ENCODE data around the gene IDE. TPM values are rescaled to one million over a fixed set of nuclear protein-coding genes. Genes with fewer than 3 reads are reported as not detected.

IDE gene
- total and polyA plus RNA-seq, 9 donors, result 10.7 to 16.4 (median 12.8) TPM

DNA sequence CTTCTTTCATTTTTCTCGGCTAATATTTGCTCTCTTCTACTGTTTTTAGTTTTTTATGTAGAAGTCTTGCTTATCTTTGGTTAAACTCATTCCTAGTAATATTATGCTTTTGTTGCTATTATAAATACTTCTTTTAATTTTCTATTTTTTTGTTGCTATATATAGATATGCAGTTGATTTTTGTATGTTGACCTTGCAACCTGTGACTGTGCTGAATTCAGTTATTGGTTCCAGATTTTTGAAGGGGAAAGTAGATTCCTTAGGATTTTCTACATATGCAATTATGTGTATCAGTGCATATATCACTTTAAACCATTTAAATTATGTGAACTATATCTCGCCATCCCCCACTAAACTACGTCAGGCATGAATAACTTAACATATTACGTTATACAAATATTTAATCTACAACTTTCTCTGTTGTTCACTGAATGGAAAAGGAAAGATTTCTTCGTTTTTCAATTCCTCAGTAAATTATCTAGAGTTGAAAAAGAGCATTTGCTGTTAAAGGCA is 71.5 kb downstream of the IDE start:
- no peak for DNase-seq
- peaks cover 5% of the 10 kb centered on the region for H3K36me3 ChIP-seq (ENCODE audit: control insufficient read depth, insufficient read depth, low read length)
- H3K27ac ChIP-seq (ENCODE audit: low read length), result no peak overlapping the region
- no CpG with 5 or more reads among the region's 5 CpGs for WGBS (ENCODE audit: insufficient coverage)
- H3K4me1 ChIP-seq (ENCODE audit: control insufficient read depth, insufficient read depth, low read length), result no peaks in the 10 kb centered on the region
- H3K4me3 ChIP-seq (ENCODE audit: low read length), result no peak overlapping the region
- H3K27me3 ChIP-seq (ENCODE audit: control insufficient read depth, insufficient read depth, low read length), result no peaks in the 10 kb centered on the region
- H3K9me3 ChIP-seq (replicated peaks; ENCODE audit: control insufficient read depth, low read depth, low read length), result no peaks in the 10 kb centered on the region

- H3K27me3 ChIP-seq (ENCODE audit: control insufficient read depth, insufficient read depth, low read length), result no peaks in the 10 kb centered on the region
- H3K36me3 ChIP-seq (ENCODE audit: control insufficient read depth, insufficient read depth, low read length), result peaks cover 13% of the 10 kb centered on the region
- DNase-seq, result no peak
- no peak overlapping the region for H3K4me3 ChIP-seq (ENCODE audit: low read length)
- no peaks in the 10 kb centered on the region for H3K9me3 ChIP-seq (replicated peaks; ENCODE audit: control insufficient read depth, low read depth, low read length)
- no peaks in the 10 kb centered on the region for H3K4me1 ChIP-seq (ENCODE audit: control insufficient read depth, insufficient read depth, low read length)
- H3K27ac ChIP-seq (ENCODE audit: low read length), result no peak overlapping the region
- WGBS (ENCODE audit: insufficient coverage), result no CpG with 5 or more reads among the region's 1 CpG
These were observed 80.5 kb downstream of the IDE start for GRCh38 chr10:92493362-92493761.

DNA sequence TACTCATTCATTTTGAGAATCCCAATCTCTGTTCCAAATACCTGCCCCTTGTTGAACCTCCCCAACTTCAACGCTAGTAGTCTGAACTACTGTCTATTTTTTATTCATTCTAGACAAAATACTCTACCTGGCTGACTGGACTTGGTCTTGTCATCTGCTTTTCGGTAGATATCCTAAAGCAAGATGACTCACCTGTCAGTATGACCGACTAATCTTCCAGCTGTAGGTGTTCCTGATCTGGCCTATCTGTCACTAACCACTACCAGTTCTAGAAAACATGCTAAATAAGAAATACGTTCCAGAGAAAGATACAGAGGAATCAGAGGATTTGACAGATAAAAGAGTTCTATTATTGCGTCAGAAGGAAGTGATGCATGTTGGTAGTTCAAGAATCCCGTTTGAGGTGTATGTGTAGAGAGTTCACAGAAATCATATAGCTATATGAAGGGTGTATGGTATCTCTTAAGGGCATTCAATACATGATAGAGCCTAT is 81.1 kb downstream of the IDE start:
- Histone ChIP-seq H3K27me3 (ENCODE audit: control insufficient read depth, insufficient read depth, low read length) (no peaks in the 10 kb centered on the region), H3K9me3 (replicated peaks; ENCODE audit: control insufficient read depth, low read depth, low read length) (no peaks in the 10 kb centered on the region), H3K4me3 (ENCODE audit: low read length) (no peak overlapping the region), H3K4me1 (ENCODE audit: control insufficient read depth, insufficient read depth, low read length) (no peaks in the 10 kb centered on the region), H3K27ac (ENCODE audit: low read length) (no peak overlapping the region), H3K36me3 (ENCODE audit: control insufficient read depth, insufficient read depth, low read length) (peaks cover 17% of the 10 kb centered on the region)
- 84% methylated on average over 5 of the region's 6 CpGs for WGBS (ENCODE audit: insufficient coverage)
- no peak for DNase-seq

GRCh38 chr10:92490387-92490786 is 83.5 kb downstream of the IDE start:
- Histone ChIP-seq H3K27ac (ENCODE audit: low read length) (no peak overlapping the region), H3K27me3 (ENCODE audit: control insufficient read depth, insufficient read depth, low read length) (no peaks in the 10 kb centered on the region), H3K36me3 (ENCODE audit: control insufficient read depth, insufficient read depth, low read length) (peaks cover 25% of the 10 kb centered on the region), H3K4me3 (ENCODE audit: low read length) (no peak overlapping the region), H3K4me1 (ENCODE audit: control insufficient read depth, insufficient read depth, low read length) (no peaks in the 10 kb centered on the region), H3K9me3 (replicated peaks; ENCODE audit: control insufficient read depth, low read depth, low read length) (no peaks in the 10 kb centered on the region)
- no peak for DNase-seq
- no CpG with 5 or more reads among the region's 2 CpGs for WGBS (ENCODE audit: insufficient coverage)

GRCh38 chr10:92486637-92487036 is 87.3 kb downstream of the IDE start:
- Histone ChIP-seq H3K27ac (ENCODE audit: low read length) (no peak overlapping the region), H3K4me1 (ENCODE audit: control insufficient read depth, insufficient read depth, low read length) (no peaks in the 10 kb centered on the region), H3K9me3 (replicated peaks; ENCODE audit: control insufficient read depth, low read depth, low read length) (no peaks in the 10 kb centered on the region), H3K4me3 (ENCODE audit: low read length) (no peak overlapping the region), H3K27me3 (ENCODE audit: control insufficient read depth, insufficient read depth, low read length) (no peaks in the 10 kb centered on the region), H3K36me3 (ENCODE audit: control insufficient read depth, insufficient read depth, low read length) (peaks cover 32% of the 10 kb centered on the region)
- DNase-seq, result peak; percentile 46

DNA sequence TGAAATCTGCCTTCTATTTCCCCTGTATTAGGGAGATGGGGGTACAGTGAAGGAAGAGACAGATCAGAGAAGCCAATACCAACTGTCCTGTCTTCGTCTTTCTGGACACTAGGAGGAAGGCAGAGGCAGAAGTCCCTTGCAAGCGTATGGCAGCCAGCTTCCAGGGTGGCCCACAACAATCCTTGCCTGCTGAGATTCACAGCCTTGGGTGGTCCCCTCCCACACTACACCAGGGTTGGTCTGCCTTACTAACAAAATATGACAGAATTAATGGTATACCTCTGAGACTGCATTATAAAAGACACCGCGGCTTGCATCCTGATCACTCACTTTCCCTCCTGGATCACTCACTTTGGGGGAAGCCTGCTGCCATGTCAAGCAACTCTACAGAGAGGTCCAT is 90.4 kb downstream of the IDE start:
- Histone ChIP-seq H3K27ac (ENCODE audit: low read length) (no peak overlapping the region), H3K4me1 (ENCODE audit: control insufficient read depth, insufficient read depth, low read length) (no peaks in the 10 kb centered on the region), H3K27me3 (ENCODE audit: control insufficient read depth, insufficient read depth, low read length) (no peaks in the 10 kb centered on the region), H3K36me3 (ENCODE audit: control insufficient read depth, insufficient read depth, low read length) (peaks cover 32% of the 10 kb centered on the region), H3K4me3 (ENCODE audit: low read length) (no peak overlapping the region), H3K9me3 (replicated peaks; ENCODE audit: control insufficient read depth, low read depth, low read length) (no peaks in the 10 kb centered on the region)
- 100% methylated on average over 1 of the region's 4 CpGs for WGBS (ENCODE audit: insufficient coverage)
- no peak for DNase-seq

- peaks cover 21% of the 10 kb centered on the region for H3K36me3 ChIP-seq (ENCODE audit: control insufficient read depth, insufficient read depth, low read length)
- no peaks in the 10 kb centered on the region for H3K4me1 ChIP-seq (ENCODE audit: control insufficient read depth, insufficient read depth, low read length)
- no peak for DNase-seq
- no peaks in the 10 kb centered on the region for H3K9me3 ChIP-seq (replicated peaks; ENCODE audit: control insufficient read depth, low read depth, low read length)
- no peak overlapping the region for H3K4me3 ChIP-seq (ENCODE audit: low read length)
- H3K27ac ChIP-seq (ENCODE audit: low read length), result no peak overlapping the region
- no peaks in the 10 kb centered on the region for H3K27me3 ChIP-seq (ENCODE audit: control insufficient read depth, insufficient read depth, low read length)
These were observed 93.5 kb downstream of the IDE start for GRCh38 chr10:92480413-92480812.

GRCh38 chr10:92479547-92479946 is 94.3 kb downstream of the IDE start:
- DNase-seq, result no peak
- Histone ChIP-seq H3K27ac (ENCODE audit: low read length) (no peak overlapping the region), H3K9me3 (replicated peaks; ENCODE audit: control insufficient read depth, low read depth, low read length) (no peaks in the 10 kb centered on the region), H3K36me3 (ENCODE audit: control insufficient read depth, insufficient read depth, low read length) (peaks cover 18% of the 10 kb centered on the region), H3K4me3 (ENCODE audit: low read length) (no peak overlapping the region), H3K4me1 (ENCODE audit: control insufficient read depth, insufficient read depth, low read length) (no peaks in the 10 kb centered on the region), H3K27me3 (ENCODE audit: control insufficient read depth, insufficient read depth, low read length) (no peaks in the 10 kb centered on the region)
- 92% methylated on average over 4 of the region's 7 CpGs for WGBS (ENCODE audit: insufficient coverage)

GRCh38 chr10:92478536-92478935 is 95.4 kb downstream of the IDE start:
- H3K4me1 ChIP-seq (ENCODE audit: control insufficient read depth, insufficient read depth, low read length), result no peaks in the 10 kb centered on the region
- H3K4me3 ChIP-seq (ENCODE audit: low read length), result no peak overlapping the region
- no peak overlapping the region for H3K27ac ChIP-seq (ENCODE audit: low read length)
- 100% methylated on average over 1 of the region's 5 CpGs for WGBS (ENCODE audit: insufficient coverage)
- DNase-seq, result no peak
- H3K9me3 ChIP-seq (replicated peaks; ENCODE audit: control insufficient read depth, low read depth, low read length), result no peaks in the 10 kb centered on the region
- no peaks in the 10 kb centered on the region for H3K27me3 ChIP-seq (ENCODE audit: control insufficient read depth, insufficient read depth, low read length)
- H3K36me3 ChIP-seq (ENCODE audit: control insufficient read depth, insufficient read depth, low read length), result peaks cover 18% of the 10 kb centered on the region

- H3K4me1 ChIP-seq (ENCODE audit: control insufficient read depth, insufficient read depth, low read length), result no peaks in the 10 kb centered on the region
- H3K4me3 ChIP-seq (ENCODE audit: low read length), result no peak overlapping the region
- DNase-seq, result no peak
- no peaks in the 10 kb centered on the region for H3K9me3 ChIP-seq (replicated peaks; ENCODE audit: control insufficient read depth, low read depth, low read length)
- no peak overlapping the region for H3K27ac ChIP-seq (ENCODE audit: low read length)
- H3K27me3 ChIP-seq (ENCODE audit: control insufficient read depth, insufficient read depth, low read length), result no peaks in the 10 kb centered on the region
- WGBS (ENCODE audit: insufficient coverage), result no CpG with 5 or more reads among the region's 1 CpG
- H3K36me3 ChIP-seq (ENCODE audit: control insufficient read depth, insufficient read depth, low read length), result peaks cover 9% of the 10 kb centered on the region
These were observed 98.5 kb downstream of the IDE start for GRCh38 chr10:92475357-92475868.

DNA sequence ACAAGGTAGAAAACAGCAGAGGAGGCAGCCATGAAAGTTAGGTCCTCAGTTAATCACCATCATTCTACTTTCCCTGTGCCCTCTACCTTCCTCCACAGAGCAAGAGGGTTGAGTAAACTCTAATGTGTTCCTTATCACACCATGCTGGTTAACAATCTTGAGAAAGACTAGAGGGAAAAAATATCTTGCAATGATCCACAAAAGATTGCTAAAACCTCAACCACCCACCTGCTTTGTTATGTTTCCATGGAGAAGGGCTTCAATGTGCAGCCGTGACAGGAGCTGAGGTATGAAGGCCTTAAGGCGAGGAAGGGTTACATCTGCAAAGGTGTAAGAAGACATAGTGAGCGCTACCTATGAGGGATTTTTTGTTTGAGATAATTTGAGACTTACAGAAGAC is 103.9 kb downstream of the IDE start:
- no peaks in the 10 kb centered on the region for H3K4me1 ChIP-seq (ENCODE audit: control insufficient read depth, insufficient read depth, low read length)
- peaks cover 14% of the 10 kb centered on the region for H3K36me3 ChIP-seq (ENCODE audit: control insufficient read depth, insufficient read depth, low read length)
- WGBS (ENCODE audit: insufficient coverage), result no CpG with 5 or more reads among the region's 3 CpGs
- H3K27ac ChIP-seq (ENCODE audit: low read length), result no peak overlapping the region
- no peaks in the 10 kb centered on the region for H3K9me3 ChIP-seq (replicated peaks; ENCODE audit: control insufficient read depth, low read depth, low read length)
- no peaks in the 10 kb centered on the region for H3K27me3 ChIP-seq (ENCODE audit: control insufficient read depth, insufficient read depth, low read length)
- H3K4me3 ChIP-seq (ENCODE audit: low read length), result no peak overlapping the region
- DNase-seq, result no peak

All from muscle of leg (tissue), 11 donors.